Measurements from ENCODE around the gene NBAS. TPM values are rescaled to one million over a fixed set of nuclear protein-coding genes. Genes with fewer than 3 reads are reported as not detected.

The NBAS gene
- total RNA-seq, 2 donors from 2014 or later, result 31.5 to 32.0 TPM

GRCh38 chr2:15162620-15163019, 398.5 kb downstream of the NBAS start:
- H3K27ac ChIP-seq, result no peak overlapping the region
- H3K27me3 ChIP-seq (replicated peaks; ENCODE audit: insufficient read depth), result no peaks in the 10 kb centered on the region
- no peak for DNase-seq (ENCODE audit: low spot score)
- H3K9me3 ChIP-seq, result no peaks in the 10 kb centered on the region
- TF ChIP-seq CTCF (IDR thresholded peaks at IDR 0.05), result no peak
- no peaks in the 10 kb centered on the region for H3K4me1 ChIP-seq (ENCODE audit: control insufficient read depth in 1 of 2, low read depth in 2 of 2)
- H3K36me3 ChIP-seq, result no peaks in the 10 kb centered on the region
- no peak for ATAC-seq (ENCODE audit: insufficient number of reproducible peaks, low FRiP score, low read depth)
- H3K4me3 ChIP-seq, result no peak overlapping the region

GRCh38 chr2:15160201-15160991, 400.7 kb downstream of the NBAS start:
- no peak for TF ChIP-seq CTCF (IDR thresholded peaks at IDR 0.05)
- no peak for ATAC-seq (ENCODE audit: insufficient number of reproducible peaks, low FRiP score, low read depth)
- Histone ChIP-seq H3K27me3 (replicated peaks; ENCODE audit: insufficient read depth) (no peaks in the 10 kb centered on the region), H3K36me3 (no peaks in the 10 kb centered on the region), H3K9me3 (no peaks in the 10 kb centered on the region), H3K27ac (no peak overlapping the region), H3K4me1 (ENCODE audit: control insufficient read depth in 1 of 2, low read depth in 2 of 2) (no peaks in the 10 kb centered on the region), H3K4me3 (no peak overlapping the region)
- no peak for DNase-seq (ENCODE audit: low spot score)

- Histone ChIP-seq H3K27me3 (replicated peaks; ENCODE audit: insufficient read depth) (no peaks in the 10 kb centered on the region), H3K4me1 (ENCODE audit: control insufficient read depth in 1 of 2, low read depth in 2 of 2) (no peaks in the 10 kb centered on the region), H3K9me3 (no peaks in the 10 kb centered on the region), H3K27ac (no peak overlapping the region), H3K4me3 (no peak overlapping the region), H3K36me3 (no peaks in the 10 kb centered on the region)
- no peak for TF ChIP-seq CTCF (IDR thresholded peaks at IDR 0.05)
- DNase-seq (ENCODE audit: low spot score) (no peak), ATAC-seq (ENCODE audit: insufficient number of reproducible peaks, low FRiP score, low read depth) (no peak)
Observed at GRCh38 chr2:15159751-15160177, 401.4 kb downstream of the NBAS start.

- Histone ChIP-seq H3K4me1 (ENCODE audit: control insufficient read depth in 1 of 2, low read depth in 2 of 2) (no peaks in the 10 kb centered on the region), H3K27ac (no peak overlapping the region), H3K36me3 (no peaks in the 10 kb centered on the region), H3K27me3 (replicated peaks; ENCODE audit: insufficient read depth) (no peaks in the 10 kb centered on the region), H3K9me3 (no peaks in the 10 kb centered on the region), H3K4me3 (no peak overlapping the region)
- TF ChIP-seq CTCF (IDR thresholded peaks at IDR 0.05), result no peak
- ATAC-seq (ENCODE audit: insufficient number of reproducible peaks, low FRiP score, low read depth), result no peak
- no peak for DNase-seq (ENCODE audit: low spot score)
Observed at GRCh38 chr2:15159206-15159605, 401.9 kb downstream of the NBAS start.

- Histone ChIP-seq H3K4me1 (ENCODE audit: control insufficient read depth in 1 of 2, low read depth in 2 of 2) (no peaks in the 10 kb centered on the region), H3K27ac (no peak overlapping the region), H3K36me3 (no peaks in the 10 kb centered on the region), H3K9me3 (no peaks in the 10 kb centered on the region), H3K27me3 (replicated peaks; ENCODE audit: insufficient read depth) (no peaks in the 10 kb centered on the region), H3K4me3 (no peak overlapping the region)
- DNase-seq (ENCODE audit: low spot score), result no peak
- ATAC-seq (ENCODE audit: insufficient number of reproducible peaks, low FRiP score, low read depth), result no peak
- TF ChIP-seq CTCF (IDR thresholded peaks at IDR 0.05), result no peak
Observed at GRCh38 chr2:15158532-15158931, 402.6 kb downstream of the NBAS start.

Measured in thoracic aorta (tissue), 2 donors.